Kidney (tissue), 14 donors: ENCODE results near the gene RPS5. TPM values are rescaled to one million over a fixed set of nuclear protein-coding genes. Genes with fewer than 3 reads are reported as not detected.

Experiments
- DNase-seq, 5 donors: peaks; one replicate each; pipeline ENCODE4 v3.0.0-alpha.2; 2013 to 2020
- FAIRE-seq: peaks from 2 replicates; lab custom pipeline; 2012; peaks lifted over from hg19 to GRCh38; lab: Jason Lieb, UNC
- H3K27ac ChIP-seq, 2 donors: one replicate each; pipeline ENCODE4 v1.7.0; 2013; ENCODE audit warnings: low read depth in 2 of 2, low read length in 2 of 2, inconsistent platforms in 1 of 2
- H3K27me3 ChIP-seq: one replicate; pipeline ENCODE4 v1.7.1; 2013; ENCODE audit warnings: low read length, inconsistent platforms; ENCODE audit not compliant: control insufficient read depth, insufficient read depth
- H3K36me3 ChIP-seq, 3 donors: one replicate each; pipeline versions ENCODE4 v1.7.0 to v1.7.1; 2013; ENCODE audit warnings: low read length in 3 of 3, control low read depth in 1 of 3, inconsistent platforms in 1 of 3; ENCODE audit not compliant: insufficient read depth in 3 of 3, control insufficient read depth in 2 of 3
- H3K4me1 ChIP-seq, 3 donors: one replicate each; pipeline versions ENCODE4 v1.7.0 to v1.7.1; 2013; ENCODE audit warnings: low read length in 3 of 3, inconsistent platforms in 1 of 3, low read depth in 1 of 3; ENCODE audit not compliant: control insufficient read depth in 2 of 3, insufficient read depth in 2 of 3
- H3K4me3 ChIP-seq, 3 donors: one replicate each; pipeline versions ENCODE4 v1.7.0 to v1.8.1; 2013; ENCODE audit warnings: low read length in 3 of 3, control low read depth in 1 of 3, inconsistent platforms in 1 of 3
- H3K9ac ChIP-seq, 3 donors: one replicate each; pipeline versions ENCODE4 v1.7.0 to v1.7.1; 2013; ENCODE audit warnings: low read length in 3 of 3, control low read depth in 1 of 3, inconsistent platforms in 1 of 3
- H3K9me3 ChIP-seq, 3 donors: one replicate each; pipeline versions ENCODE4 v1.7.0 to v1.7.1; 2013; ENCODE audit warnings: low read length in 3 of 3, control low read depth in 1 of 3, inconsistent platforms in 1 of 3; ENCODE audit not compliant: control insufficient read depth in 2 of 3, insufficient read depth in 1 of 3
- CTCF ChIP-seq: IDR thresholded peaks from 3 replicates; pipeline ENCODE4 v1.5.1; 2012; ENCODE audit warnings: mild to moderate bottlenecking, moderate library complexity, borderline replicate concordance; ENCODE audit not compliant: insufficient read depth; ENCODE audit errors: extremely low read depth
- intact Hi-C: fragments of 100-400 bp; cut with DNase I; formaldehyde crosslinking; loops from one replicate; pipeline ENCODE4 v1.11.1; 2022
- polyA plus RNA-seq: library from polyadenylated mRNA; stranded (reverse); fragments of 350-450 nt; fragmentation: Illumina TruSeq; extraction: RNeasy Lipid Tissue Mini Kit (QIAGEN cat#74804); gene quantifications from one replicate; pipeline ENCODE4 v1.2.3, GENCODE V29; 2014; ENCODE audit warnings: low read depth, low replicate concordance; ENCODE audit not compliant: insufficient read depth
- total RNA-seq: library from RNA; stranded (reverse); fragmentation: NEBNext Ultra II Directional; extraction: Animal tissue kit (Norgen Biotek cat#: 25700); gene quantifications from one replicate; pipeline ENCODE4 v1.2.1, GENCODE V29; 2021
- donor health status: control.
- donor health status: control.
- donor health status: control.
- donor health status: control.
- donor health status: control.
- donor health status: DM: yes; HTN: yes; CAD: no.
- donor health status: Normal renal cell carcinoma (clear cell type).

The RPS5 gene
- total and polyA plus RNA-seq, 2 donors from 2014 or later = 802 to 929 TPM

DNA sequence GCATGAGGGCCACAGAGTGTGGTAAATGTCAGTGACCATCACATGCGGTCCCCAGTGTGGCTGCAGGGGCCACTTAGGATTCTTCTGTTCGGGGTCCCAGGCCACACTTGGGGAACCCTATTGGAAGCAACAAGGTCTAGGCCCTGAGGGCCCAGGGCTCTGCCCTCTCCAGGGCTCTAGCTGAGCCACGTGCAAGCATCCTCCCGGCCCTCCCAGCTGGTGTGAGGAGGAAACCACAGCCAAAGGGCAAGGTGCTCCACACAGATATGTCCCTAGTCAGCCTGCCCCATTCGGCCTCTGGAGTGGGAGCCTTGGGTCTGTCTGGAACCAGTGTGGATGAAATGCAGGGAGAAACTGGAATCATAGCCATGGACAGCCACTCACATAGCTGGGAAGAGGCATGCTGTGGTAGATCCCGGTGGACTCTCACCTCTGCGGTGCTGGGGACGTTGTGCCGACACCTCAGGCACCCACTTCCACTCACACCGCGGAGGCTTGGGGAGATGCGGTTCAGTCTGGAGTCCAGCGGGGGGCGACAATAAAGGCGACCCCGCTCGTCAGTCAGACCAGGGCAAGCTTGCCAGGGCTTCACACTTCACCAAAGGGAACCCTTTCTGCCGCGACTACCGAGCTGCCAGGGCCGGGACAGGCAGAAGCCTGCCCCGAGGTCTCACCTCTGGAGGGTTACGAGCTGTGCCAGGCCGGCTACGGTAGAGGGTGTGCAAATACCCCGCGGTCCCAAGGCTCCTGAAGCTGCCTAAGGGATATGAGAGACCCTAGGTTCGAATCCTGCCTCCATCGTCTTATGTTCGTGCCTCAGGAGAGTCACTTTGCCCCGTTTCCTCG, 20.3 kb upstream of the RPS5 start:
- TF ChIP-seq CTCF = no peak
- no peaks in the 10 kb centered on the region for H3K36me3 ChIP-seq
- H3K4me1 ChIP-seq = no peaks in the 10 kb centered on the region
- no peak overlapping the region for H3K27ac ChIP-seq
- H3K4me3 ChIP-seq = no peak overlapping the region
- H3K9ac ChIP-seq = no peak overlapping the region
- intact Hi-C loops = no loop called here
- DNase-seq (no peak), FAIRE-seq (no peak)
- H3K27me3 ChIP-seq = no peaks in the 10 kb centered on the region
- no peaks in the 10 kb centered on the region for H3K9me3 ChIP-seq

- no peak for FAIRE-seq
- TF ChIP-seq CTCF = no peak
- Histone ChIP-seq H3K4me1 (no peaks in the 10 kb centered on the region), H3K27ac (no peak overlapping the region), H3K9ac (no peak overlapping the region), H3K4me3 (no peak overlapping the region), H3K27me3 (no peaks in the 10 kb centered on the region), H3K9me3 (no peaks in the 10 kb centered on the region), H3K36me3 (no peaks in the 10 kb centered on the region)
- intact Hi-C loops = no loop called here
- DNase-seq = no peak
Measured at GRCh38 chr19:58367698-58368454, 19.2 kb upstream of the RPS5 start.

DNA sequence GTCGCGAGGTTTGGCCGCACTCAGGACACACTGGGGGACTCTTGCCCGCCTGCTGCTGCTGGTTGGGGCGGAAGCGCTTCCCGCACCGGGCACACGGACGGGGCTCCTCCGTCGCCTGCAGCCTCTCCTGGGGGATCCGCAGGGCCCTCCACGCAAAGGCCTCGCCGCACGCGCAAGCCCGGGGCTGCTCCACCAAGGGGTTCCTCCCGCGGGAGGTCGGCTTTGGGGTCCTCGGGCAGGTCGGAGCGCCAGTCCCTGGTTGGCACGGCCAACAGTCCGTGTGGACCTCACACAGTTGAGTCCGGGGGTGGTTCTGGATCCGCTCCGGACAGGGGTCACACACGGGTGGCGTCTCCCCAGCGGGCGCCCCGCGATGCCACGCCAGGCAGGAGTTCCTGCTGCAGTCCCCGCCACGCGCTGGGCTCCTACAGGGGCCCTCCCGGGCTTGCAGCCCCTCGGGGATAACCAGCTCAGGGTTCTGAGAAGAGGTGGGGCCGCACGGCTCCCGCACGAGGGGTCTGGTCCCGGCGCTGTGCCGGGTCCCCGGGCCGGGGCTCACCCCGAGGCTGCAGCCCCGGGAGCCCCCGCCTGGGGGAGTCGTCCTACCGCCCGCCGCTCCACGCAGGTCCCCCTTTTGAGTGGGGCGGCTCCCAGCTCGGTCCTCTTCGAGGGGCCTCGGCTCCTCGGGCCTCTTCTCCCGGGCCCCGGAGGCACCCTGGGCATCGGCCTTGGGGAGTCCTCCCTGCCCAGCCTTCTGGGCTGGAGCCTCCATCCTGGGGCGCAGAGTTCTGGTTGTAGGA, 18.3 kb upstream of the RPS5 start:
- intact Hi-C loops = no loop called here
- no peak overlapping the region for H3K4me3 ChIP-seq
- no peaks in the 10 kb centered on the region for H3K9me3 ChIP-seq
- TF ChIP-seq CTCF = no peak
- H3K27me3 ChIP-seq = no peaks in the 10 kb centered on the region
- no peak overlapping the region for H3K27ac ChIP-seq
- DNase-seq = no peak
- H3K4me1 ChIP-seq = no peaks in the 10 kb centered on the region
- H3K36me3 ChIP-seq = no peaks in the 10 kb centered on the region
- FAIRE-seq = no peak
- no peak overlapping the region for H3K9ac ChIP-seq
